Measurements from ENCODE around the gene IMPDH1.

The IMPDH1 gene

DNA sequence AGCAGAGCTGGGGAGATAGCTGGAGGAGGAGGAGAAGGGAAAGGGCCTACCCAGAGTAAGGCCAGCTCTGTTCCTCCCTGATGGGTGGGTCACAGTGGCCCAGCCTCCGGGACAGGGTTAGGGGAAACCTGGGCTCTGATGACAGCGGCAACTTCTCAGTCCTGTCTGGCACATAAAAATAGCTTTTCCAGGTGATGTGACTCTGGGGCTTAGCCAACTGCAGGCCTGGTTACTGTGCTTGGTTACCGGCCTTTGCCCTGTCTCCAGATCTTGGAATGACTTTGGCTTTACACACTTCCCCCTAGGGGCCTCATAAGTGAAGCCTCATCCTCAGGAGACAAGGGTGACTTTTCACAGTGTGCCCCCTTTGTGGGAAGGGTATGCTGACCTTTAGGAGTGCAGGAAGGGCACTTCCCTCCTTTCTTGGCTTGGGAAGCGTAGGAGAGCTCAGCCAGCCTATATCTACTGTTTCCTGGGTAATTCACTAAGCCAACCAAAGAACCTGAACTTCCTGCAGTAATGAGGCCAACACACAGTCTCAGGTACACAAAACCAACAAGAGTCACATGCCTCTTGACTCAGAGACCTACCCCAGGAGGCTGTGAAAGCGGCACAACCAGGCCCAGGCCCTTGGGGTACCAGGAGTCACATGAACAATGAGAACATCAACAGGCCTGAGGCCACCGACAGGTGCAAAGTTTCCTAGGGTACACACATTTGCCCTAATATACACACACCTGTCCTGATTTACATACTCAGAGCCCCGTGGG is 34.2 kb upstream of the IMPDH1 start:
- TF ChIP-seq, protein P1, sequence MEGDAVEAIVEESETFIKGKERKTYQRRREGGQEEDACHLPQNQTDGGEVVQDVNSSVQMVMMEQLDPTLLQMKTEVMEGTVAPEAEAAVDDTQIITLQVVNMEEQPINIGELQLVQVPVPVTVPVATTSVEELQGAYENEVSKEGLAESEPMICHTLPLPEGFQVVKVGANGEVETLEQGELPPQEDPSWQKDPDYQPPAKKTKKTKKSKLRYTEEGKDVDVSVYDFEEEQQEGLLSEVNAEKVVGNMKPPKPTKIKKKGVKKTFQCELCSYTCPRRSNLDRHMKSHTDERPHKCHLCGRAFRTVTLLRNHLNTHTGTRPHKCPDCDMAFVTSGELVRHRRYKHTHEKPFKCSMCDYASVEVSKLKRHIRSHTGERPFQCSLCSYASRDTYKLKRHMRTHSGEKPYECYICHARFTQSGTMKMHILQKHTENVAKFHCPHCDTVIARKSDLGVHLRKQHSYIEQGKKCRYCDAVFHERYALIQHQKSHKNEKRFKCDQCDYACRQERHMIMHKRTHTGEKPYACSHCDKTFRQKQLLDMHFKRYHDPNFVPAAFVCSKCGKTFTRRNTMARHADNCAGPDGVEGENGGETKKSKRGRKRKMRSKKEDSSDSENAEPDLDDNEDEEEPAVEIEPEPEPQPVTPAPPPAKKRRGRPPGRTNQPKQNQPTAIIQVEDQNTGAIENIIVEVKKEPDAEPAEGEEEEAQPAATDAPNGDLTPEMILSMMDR (IDR thresholded peaks at IDR 0.05; ENCODE audit: extremely low read depth, missing control alignments): no peak
- DNase-seq (ENCODE audit: low spot score): no peak

DNA sequence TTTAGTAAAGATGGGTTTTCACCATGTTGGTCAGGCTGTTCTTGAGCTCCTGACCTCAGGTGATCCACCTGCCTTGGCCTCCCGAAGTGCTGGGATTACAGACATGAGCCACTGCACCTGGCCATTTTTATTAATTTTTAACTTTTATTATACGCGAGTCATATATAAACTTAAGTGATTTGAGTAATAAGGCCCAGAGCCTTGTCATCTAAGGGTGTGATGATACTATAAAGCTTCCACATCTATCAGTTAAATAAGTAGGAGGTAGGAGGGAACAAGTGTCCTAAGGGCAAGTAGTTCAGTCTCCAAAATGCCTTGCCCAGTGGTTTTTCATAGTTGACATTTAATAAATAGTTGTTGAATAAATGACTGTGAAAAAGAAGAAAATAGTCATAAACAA is 32.6 kb upstream of the IMPDH1 start:
- no peak for DNase-seq (ENCODE audit: low spot score)
- TF ChIP-seq, protein P1 (IDR thresholded peaks at IDR 0.05; ENCODE audit: extremely low read depth, missing control alignments): no peak

DNA sequence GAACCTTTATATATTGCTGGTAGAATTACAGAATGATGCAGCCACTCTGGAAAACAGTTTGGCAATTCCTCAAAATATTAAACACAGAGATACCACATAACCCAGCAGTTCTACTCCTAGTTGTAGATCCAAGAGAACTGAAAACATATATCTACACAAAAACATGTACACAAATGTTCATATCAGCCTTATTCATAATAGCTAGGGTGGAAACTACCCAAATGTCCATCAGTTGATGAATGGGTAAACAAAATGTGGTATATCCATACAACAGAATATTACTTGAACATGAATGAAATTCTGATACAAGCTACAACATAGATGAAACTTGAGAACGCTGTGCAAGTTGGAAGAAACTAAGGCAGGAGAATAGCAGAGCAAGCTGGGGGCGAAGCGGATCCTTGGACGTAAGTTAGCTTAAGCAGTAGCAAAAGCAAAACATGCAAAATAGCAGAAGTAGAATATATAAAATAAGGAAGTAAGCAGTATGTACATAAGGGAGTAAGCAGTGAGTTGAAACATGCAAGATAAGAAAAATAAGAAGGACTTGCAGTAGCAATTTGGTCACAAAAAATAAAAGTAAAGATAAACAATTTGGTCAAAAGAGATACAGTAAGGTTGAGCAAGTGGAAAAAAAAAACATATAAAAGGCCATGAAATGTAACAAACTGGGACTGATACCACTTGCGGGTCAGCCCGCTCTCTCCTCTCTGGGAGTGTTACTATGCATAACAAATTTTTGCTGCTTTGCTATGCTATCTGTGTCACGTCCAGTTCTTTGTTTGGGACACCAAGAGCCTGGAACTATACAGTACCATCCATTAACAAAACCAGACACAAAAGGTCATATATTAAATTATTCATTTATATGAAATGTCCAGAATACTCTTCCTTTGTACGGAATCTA is 27.9 kb upstream of the IMPDH1 start:
- TF ChIP-seq, protein P1 (IDR thresholded peaks at IDR 0.05; ENCODE audit: extremely low read depth, missing control alignments): no peak
- DNase-seq (ENCODE audit: low spot score): no peak

DNA sequence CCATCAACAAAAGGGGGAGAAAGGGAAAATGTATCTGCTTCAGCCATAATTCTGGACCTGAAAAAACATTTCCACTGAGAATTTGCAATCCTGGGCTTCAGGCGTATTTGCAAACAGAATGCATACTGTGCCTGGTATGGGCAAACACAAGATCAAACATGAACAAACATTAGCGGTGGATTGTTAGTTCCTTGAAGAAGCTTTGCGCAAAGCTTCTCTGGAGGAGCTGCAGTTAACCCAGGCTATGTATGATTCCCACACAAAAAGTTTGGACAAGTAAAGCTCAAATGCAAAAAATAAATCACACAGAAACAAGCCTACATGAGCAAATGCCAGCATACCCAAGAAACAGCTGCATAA is 25.5 kb upstream of the IMPDH1 start:
- TF ChIP-seq, protein P1 (IDR thresholded peaks at IDR 0.05; ENCODE audit: extremely low read depth, missing control alignments): no peak
- no peak for DNase-seq (ENCODE audit: low spot score)

DNA sequence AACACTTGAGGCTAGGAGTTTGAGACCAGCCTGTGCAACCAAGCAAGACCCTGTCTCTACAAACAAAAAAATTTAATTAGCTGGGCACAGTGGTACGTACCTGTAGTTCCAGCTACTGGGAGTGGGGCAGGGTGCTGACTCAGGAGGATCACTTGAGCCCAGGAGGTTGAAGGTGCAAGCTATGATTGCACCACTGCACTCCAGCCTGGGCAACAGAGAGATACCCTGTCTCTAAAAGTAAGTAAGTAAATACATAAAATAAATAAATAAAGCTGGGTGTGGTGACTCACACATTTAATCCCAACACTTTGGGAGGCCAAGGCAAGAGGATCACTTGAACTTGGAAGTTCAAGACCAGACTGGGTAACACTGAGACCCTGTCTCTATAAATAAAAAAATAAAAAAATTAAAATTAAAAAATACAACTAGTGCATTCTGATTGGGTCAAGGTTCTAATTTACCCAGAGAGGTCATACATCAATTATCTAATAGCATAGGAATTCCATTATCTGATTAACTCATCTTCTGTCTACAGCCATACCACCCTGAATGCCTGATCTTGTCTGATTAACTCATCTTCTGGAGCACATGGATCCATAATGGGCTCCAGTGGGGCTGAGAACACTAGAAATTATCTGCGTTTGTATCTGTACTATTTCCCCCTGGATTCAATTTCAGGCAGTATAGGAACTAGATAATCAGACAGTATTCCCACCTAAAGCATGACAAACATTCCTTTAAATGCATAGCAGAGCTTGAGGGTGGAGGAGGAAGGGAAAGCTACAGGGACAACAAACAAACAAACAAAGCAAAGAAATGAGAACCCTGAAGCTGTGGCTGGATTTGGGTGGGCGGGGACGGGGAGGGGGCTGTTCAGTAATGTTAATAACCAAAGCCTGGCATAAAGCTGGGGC is 24.9 kb upstream of the IMPDH1 start:
- no peak for DNase-seq (ENCODE audit: low spot score)
- TF ChIP-seq, protein P1 (IDR thresholded peaks at IDR 0.05; ENCODE audit: extremely low read depth, missing control alignments): no peak

DNA sequence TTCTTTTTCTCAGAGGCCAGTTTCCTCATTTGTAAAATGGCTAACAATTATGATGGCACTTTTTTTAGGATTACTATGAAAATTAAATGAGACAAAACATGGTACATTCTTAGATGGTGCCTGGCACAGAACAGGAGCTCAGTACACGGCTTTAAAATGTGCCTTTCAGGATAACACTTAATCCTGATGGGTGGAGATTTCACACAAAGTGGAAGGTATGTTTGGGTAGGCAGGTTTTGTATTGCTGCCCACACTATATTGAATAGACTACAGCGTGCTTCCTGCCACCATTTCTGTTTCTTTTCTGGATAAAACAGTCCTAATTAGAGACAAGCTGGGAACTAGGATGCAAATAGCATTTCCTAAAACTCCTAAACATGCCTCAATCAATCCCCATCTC is 22.0 kb upstream of the IMPDH1 start:
- DNase-seq (ENCODE audit: low spot score): no peak

More for the DNA sequence above, 22.0 kb upstream of the IMPDH1 start:
- TF ChIP-seq, protein P1 (IDR thresholded peaks at IDR 0.05; ENCODE audit: extremely low read depth, missing control alignments): no peak

Data from GM20000 (cell line).